Tibial artery (tissue), 4 donors: ENCODE results near the gene TARBP2.

Experiments used
- DNase-seq, 2 donors: peaks; one replicate each; pipeline ENCODE4 v3.0.0-alpha.2; 2019
- H3K27ac ChIP-seq, 2 donors: fragments of 200-600 bp; sonication (generic) in 1 of 2; 1 replicate in 1 of 2; 2 replicates in 1 of 2; pipeline ENCODE4 v1.5.1; 2018 to 2019; ENCODE audit warnings: mild to moderate bottlenecking in 1 of 2
- H3K27me3 ChIP-seq, 2 donors: fragments of 200-600 bp; sonication (generic) in 1 of 2; one replicate each; pipeline versions ENCODE4 v1.5.1 to v1.6.0; 2016 to 2019
- H3K36me3 ChIP-seq, 3 donors: fragments of 200-600 bp; sonication (generic) in 2 of 3; one replicate each; pipeline ENCODE4 v1.5.1; 2016 to 2019; ENCODE audit warnings: mild to moderate bottlenecking in 2 of 3
- H3K4me1 ChIP-seq, 4 donors: fragments of 200-600 bp; sonication (generic) in 2 of 4; 1 replicate in 3 of 4; 2 replicates in 1 of 4; pipeline ENCODE4 v1.5.1; 2016 to 2019
- H3K4me3 ChIP-seq, 2 donors: fragments of 200-600 bp; sonication (generic) in 1 of 2; 1 replicate in 1 of 2; 2 replicates in 1 of 2; pipeline ENCODE4 v1.5.1; 2018 to 2019; ENCODE audit warnings: mild to moderate bottlenecking in 2 of 2
- H3K9me3 ChIP-seq, 3 donors: fragments of 200-600 bp; sonication (generic) in 1 of 3; one replicate each; pipeline ENCODE4 v1.5.1; 2016 to 2019
- intact Hi-C: fragments of 100-400 bp; cut with DNase I; formaldehyde crosslinking; loops from one replicate; pipeline ENCODE4 v1.15.0; 2023; ENCODE audit warnings: low total_unique reads
- TF ChIP-seq, protein P1 (sequence below), 2 experiments: fragments of 200-600 bp in 1 of 2; fragments of 450-650 bp in 1 of 2; IDR thresholded peaks; one replicate each; pipeline ENCODE4 v1.5.1; 2017 to 2019; ENCODE audit warnings: antibody characterized with exemption in 2 of 2, mild to moderate bottlenecking in 1 of 2, moderate library complexity in 1 of 2

Gene TARBP2

GRCh38 chr12:53500776-53501614 is at the start of gene TARBP2:
TARBP2 (plus strand) TSS chr12:53501283; CDS start chr12:53501409, 126 bp downstream.
- peak within 1 kb of the TSS; percentile 70 to 76 for H3K4me3 ChIP-seq
- TF ChIP-seq, protein P1, sequence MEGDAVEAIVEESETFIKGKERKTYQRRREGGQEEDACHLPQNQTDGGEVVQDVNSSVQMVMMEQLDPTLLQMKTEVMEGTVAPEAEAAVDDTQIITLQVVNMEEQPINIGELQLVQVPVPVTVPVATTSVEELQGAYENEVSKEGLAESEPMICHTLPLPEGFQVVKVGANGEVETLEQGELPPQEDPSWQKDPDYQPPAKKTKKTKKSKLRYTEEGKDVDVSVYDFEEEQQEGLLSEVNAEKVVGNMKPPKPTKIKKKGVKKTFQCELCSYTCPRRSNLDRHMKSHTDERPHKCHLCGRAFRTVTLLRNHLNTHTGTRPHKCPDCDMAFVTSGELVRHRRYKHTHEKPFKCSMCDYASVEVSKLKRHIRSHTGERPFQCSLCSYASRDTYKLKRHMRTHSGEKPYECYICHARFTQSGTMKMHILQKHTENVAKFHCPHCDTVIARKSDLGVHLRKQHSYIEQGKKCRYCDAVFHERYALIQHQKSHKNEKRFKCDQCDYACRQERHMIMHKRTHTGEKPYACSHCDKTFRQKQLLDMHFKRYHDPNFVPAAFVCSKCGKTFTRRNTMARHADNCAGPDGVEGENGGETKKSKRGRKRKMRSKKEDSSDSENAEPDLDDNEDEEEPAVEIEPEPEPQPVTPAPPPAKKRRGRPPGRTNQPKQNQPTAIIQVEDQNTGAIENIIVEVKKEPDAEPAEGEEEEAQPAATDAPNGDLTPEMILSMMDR (IDR thresholded peaks at IDR 0.05) = no peak
- peaks cover 0 to 55% (median 50%) of the 10 kb centered on the region in 4 donors for H3K4me1 ChIP-seq
- H3K9me3 ChIP-seq = no peaks in the 10 kb centered on the region
- peaks cover 0 to 17% (median 3%) of the 10 kb centered on the region in 3 donors for H3K36me3 ChIP-seq
- no peaks in the 10 kb centered on the region for H3K27me3 ChIP-seq
- H3K27ac ChIP-seq = peak within 1 kb of the TSS; percentile 96 to 98
- peak; percentile 99 to 100 for DNase-seq
- intact Hi-C loops = loop anchor here (2.0 kb wide), 1 partner anchor 48 kb away; the partner anchor contains the start of gene PCBP2

DNA sequence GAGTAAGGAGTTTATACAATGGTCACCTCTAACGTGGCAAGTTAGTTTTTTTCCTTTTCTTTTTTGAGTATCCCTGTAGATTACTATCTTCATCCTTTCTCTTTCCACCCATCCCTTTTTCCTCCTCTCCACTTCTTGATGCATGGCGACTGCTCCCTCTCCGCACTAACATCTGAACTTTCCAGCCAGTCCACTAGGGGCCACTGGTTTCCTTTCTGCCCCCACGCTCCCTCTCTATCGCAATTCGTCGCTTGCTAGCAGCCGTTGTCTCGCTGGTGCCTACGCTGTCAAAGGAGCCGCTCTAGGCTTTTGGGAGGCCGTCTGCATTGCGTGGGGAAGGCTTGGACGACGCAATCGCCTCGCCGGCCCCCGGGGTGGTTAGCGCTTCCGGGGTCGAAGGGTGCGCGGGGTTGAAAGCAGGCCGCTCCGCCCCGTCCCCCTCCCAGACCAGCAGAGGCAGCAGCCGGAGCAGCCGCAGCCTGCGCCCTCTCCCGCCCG is 49.4 kb upstream of the TARBP2 start, which contains the start of gene PCBP2:
PCBP2 (plus strand) TSS at position 442 of the 498 bp plus-strand sequence. CDS start 2,699 bp downstream, outside the sequence.
- peaks cover 27 to 50% (median 43%) of the 10 kb centered on the region in 3 donors for H3K36me3 ChIP-seq
- H3K9me3 ChIP-seq = no peaks in the 10 kb centered on the region
- DNase-seq = peak; percentile 97 to 99
- peak within 1 kb of the TSS; percentile 89 to 90 for H3K27ac ChIP-seq
- peaks cover 0 to 23% (median 18%) of the 10 kb centered on the region in 4 donors for H3K4me1 ChIP-seq
- H3K27me3 ChIP-seq = no peaks in the 10 kb centered on the region
- peak within 1 kb of the TSS; percentile 70 to 87 for H3K4me3 ChIP-seq
- intact Hi-C loops = loop anchor here (2.0 kb wide), 1 partner anchor 49 kb away; the partner anchor contains the start of gene TARBP2
- TF ChIP-seq, protein P1 (IDR thresholded peaks at IDR 0.05) = peak; percentile 87 to 93

DNA sequence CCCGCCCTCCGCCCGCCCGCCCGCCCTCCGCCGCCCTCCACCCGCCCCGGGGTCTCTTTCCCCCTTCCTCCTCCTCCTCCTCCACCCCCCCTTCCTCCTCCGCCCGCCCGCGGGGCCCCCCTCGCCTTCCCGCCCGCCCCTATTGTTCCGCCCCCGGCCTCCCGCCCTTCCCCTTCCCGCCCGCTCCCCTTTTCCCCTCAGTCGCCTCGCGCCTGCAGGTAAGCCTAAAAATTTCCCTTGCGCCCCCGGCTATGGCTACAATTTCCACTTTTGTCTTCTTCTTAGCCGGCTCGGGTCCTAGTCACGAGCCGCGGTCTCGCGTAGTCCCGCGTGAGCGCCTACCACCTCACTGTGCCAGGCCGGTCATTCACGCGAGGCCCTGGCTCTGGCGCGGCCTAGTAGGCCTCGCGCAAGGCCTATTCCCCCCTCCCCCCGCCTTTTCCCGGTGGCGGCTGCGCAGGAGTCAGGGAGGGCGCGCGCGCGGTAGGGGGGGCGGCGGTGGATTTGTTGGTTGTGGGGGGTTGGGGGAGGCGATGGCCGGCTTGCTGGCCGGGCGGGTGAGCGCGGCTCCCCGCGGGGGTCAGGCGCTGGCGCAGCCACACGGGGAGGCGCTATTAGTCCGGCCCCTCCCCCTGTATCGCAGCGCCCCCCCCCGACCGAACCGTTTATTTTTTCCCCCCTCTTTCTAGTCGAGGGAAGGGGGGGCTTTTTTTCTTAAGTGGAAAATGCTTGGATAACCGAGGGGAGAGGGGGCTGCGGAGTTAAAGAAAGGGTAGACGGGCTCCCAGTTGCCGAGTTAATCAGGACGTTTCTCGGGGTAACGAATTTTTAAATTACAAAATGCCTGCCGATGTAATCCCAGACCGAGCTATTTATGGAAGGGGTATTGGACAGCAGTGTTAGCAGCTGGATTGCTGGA is 48.7 kb upstream of the TARBP2 start:
- Histone ChIP-seq H3K36me3 (peaks cover 34 to 50% (median 45%) of the 10 kb centered on the region in 3 donors), H3K27me3 (no peaks in the 10 kb centered on the region), H3K4me3 (peak overlapping the region; percentile 70 to 87), H3K9me3 (no peaks in the 10 kb centered on the region), H3K4me1 (peaks cover 0 to 28% (median 18%) of the 10 kb centered on the region in 4 donors), H3K27ac (peak overlapping the region; percentile 89 to 90)
- peak; percentile 90 to 95 for DNase-seq
- intact Hi-C loops = loop anchor here (2.0 kb wide), 1 partner anchor 48 kb away; the partner anchor contains the start of gene TARBP2
- TF ChIP-seq, protein P1 (IDR thresholded peaks at IDR 0.05) = peak; percentile 11 to 33

DNA sequence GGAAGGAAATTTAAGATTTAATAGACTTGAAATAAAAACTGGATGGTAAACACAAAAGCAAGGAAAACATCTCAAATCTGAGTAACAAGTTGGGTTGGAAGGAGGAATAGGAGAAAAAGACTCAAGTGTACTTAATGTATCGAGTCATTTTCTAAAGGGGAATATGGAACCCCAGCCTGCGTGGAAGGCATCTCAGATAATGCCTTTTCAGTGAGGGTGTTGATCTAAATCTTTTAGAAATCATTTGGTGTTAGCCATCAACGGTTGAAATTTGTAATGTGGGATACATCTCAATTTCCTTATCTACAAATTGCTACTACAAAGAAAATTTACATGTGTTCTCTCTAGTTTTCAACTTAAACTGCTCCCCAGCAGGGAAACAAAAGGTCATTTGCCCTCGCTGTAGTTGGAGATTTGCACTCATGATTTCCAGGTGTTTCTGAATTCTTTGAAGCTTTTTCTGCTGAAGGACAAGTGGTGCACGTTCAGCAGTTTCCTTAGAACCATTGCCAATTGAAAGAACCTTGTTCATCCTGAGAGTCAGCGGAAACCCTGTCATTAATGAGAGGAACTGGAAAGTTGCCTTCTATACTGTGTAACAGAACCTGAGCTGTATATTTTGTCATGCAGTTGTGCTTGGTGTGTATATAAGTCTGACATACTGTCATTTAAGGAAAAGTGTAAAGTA is 47.0 kb upstream of the TARBP2 start:
- Histone ChIP-seq H3K4me3 (peak overlapping the region in 1 of 2 donors; percentile 87), H3K36me3 (peaks cover 50% of the 10 kb centered on the region in 3 donors), H3K27ac (peak overlapping the region in 1 of 2 donors; percentile 90), H3K9me3 (no peaks in the 10 kb centered on the region), H3K27me3 (no peaks in the 10 kb centered on the region), H3K4me1 (peaks cover 0 to 31% (median 18%) of the 10 kb centered on the region in 4 donors)
- intact Hi-C loops = loop anchor here (2.0 kb wide), 1 partner anchor 47 kb away; the partner anchor contains the start of gene TARBP2
- TF ChIP-seq, protein P1 (IDR thresholded peaks at IDR 0.05) = no peak
- DNase-seq = no peak
